Measurements from ENCODE around the gene UBE3D.
"Not testable (repeated sequence)": the region's sequence is repeated elsewhere in the genome, so short reads cannot be mapped to it uniquely, and the experiment has no call there.

The UBE3D gene

DNA sequence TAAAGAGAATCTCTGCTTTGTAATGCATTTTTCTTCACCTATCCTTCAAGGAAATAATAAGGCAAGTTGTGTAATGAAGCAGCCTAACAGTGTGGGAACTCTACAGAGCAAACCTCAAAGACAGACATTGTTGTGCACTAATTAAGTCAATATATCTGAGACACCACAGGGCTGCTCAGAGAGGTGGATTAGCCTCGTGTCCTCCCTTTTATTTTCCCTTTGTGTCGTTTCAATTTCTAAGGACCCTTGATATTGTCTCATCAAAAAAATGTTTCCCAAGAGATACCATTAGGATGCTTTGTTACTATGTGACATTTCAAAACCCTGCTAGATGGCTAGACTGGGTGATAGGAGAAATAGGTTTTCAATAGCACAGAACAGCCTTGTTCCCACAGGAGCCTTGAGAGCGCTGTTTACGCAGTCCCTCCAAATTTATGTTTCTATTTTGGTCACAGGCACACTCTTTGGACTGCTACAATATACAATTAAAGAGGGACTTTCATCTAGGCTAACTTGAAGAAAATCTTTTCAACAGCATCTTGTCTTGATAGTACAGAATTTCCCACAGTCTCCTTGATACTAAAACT is 23.1 kb downstream of the UBE3D start:
- DNase-seq (ENCODE audit: insufficient read length, low spot score) (no peak), FAIRE-seq (no peak)
- TF ChIP-seq, protein P1, sequence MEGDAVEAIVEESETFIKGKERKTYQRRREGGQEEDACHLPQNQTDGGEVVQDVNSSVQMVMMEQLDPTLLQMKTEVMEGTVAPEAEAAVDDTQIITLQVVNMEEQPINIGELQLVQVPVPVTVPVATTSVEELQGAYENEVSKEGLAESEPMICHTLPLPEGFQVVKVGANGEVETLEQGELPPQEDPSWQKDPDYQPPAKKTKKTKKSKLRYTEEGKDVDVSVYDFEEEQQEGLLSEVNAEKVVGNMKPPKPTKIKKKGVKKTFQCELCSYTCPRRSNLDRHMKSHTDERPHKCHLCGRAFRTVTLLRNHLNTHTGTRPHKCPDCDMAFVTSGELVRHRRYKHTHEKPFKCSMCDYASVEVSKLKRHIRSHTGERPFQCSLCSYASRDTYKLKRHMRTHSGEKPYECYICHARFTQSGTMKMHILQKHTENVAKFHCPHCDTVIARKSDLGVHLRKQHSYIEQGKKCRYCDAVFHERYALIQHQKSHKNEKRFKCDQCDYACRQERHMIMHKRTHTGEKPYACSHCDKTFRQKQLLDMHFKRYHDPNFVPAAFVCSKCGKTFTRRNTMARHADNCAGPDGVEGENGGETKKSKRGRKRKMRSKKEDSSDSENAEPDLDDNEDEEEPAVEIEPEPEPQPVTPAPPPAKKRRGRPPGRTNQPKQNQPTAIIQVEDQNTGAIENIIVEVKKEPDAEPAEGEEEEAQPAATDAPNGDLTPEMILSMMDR (IDR thresholded peaks at IDR 0.05; ENCODE audit: insufficient read depth, missing control alignments): no peak

GRCh38 chr6:83038246-83038645 is 27.4 kb downstream of the UBE3D start:
- no peak for FAIRE-seq
- DNase-seq (ENCODE audit: insufficient read length, low spot score): no peak
- TF ChIP-seq, protein P1 (IDR thresholded peaks at IDR 0.05; ENCODE audit: insufficient read depth, missing control alignments): no peak

DNA sequence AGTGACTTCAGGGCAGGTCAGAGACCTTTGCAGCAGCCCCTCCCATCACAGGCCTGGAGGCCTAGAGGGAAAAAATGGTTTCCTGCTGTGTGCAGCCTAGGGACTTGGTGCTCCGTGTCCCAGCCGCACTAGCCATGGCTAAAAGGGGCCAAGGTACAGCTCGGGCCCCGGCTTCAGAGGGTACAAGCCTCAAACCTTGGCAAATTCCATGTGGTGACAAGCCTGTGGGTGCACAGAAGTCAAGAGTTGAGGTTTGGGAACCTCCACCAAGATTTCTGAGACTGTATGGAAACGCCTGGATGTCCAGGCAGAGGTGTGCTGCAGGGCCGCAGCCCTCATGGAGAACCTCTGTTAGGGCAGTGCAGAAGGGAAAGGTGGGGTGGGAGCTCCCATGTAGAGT is 34.0 kb downstream of the UBE3D start:
- no peak for FAIRE-seq
- TF ChIP-seq, protein P1 (IDR thresholded peaks at IDR 0.05; ENCODE audit: insufficient read depth, missing control alignments): no peak
- DNase-seq (ENCODE audit: insufficient read length, low spot score): no peak

- DNase-seq (ENCODE audit: insufficient read length, low spot score): no peak
- TF ChIP-seq, protein P1 (IDR thresholded peaks at IDR 0.05; ENCODE audit: insufficient read depth, missing control alignments): no peak
- no peak for FAIRE-seq
Measured at GRCh38 chr6:83019741-83020140, 45.9 kb downstream of the UBE3D start.

DNA sequence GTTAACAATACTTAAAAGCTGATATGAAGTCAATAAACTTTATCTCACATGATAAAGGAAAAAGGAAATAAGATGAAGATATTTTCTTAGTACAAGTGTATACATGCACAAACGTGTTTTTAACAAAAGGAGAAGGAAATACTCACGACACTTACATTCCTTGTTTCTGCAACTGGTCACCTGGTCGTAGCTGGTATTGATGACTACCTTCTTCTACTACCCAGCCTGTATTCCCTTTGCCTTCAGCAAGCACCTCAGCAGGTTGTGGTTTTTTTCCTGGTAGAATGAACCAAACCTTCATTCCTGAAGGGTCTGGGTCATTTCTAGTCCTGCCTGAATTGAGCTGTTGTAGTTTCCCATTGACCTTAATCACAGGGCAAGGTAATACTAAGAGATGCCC is 54.5 kb downstream of the UBE3D start:
- not testable (repeated sequence) for DNase-seq (ENCODE audit: insufficient read length, low spot score); FAIRE-seq

DNA sequence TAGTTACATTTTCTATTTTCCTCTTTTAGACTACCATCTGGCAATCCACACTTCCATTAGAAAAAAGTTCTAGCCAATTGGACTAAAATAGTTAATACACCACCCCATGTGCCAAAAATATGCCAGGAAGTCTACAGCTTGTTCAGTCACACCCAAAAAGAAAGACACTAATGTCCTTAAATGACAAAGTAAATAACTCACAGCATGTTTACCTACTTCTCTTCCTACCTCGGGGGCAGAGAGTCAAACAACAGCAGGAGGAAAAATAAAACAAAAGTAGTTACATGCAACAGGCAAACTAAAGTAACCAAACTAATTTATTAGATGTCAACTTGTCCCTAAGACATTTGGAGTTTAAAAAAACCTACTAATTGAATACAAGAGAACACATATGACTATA is 57.0 kb downstream of the UBE3D start:
- DNase-seq (ENCODE audit: insufficient read length, low spot score) (no peak), FAIRE-seq (no peak)
- TF ChIP-seq, protein P1 (IDR thresholded peaks at IDR 0.05; ENCODE audit: insufficient read depth, missing control alignments): no peak

DNA sequence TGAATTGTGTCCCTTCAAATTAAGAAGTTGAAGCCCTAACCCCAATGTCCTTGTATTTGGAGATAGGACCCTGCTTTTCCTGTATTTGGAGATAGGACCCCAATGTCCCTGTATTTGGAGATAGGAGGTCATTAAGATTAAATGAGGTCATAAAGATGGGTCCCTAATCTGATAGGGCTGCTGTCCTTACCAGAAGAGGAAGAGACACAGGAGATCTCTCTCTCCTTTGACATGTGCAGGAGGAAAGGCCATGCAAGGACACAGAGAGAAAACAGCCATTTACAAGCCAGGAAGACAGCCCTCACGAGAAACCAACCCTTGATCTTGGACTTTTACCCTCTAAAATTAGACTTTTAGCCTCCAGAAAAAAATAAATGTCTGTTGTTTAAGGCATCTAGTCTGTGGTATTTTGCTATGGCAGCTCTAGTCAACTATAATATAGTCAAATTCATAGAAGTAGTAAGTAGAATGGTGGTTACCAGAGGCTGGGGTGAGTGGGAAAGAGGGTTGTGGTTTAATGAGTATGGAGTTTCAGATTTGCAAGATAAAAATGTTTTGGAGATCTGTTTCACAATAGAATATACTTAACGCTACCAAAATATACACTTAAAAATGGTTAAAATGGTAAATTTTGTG is 59.3 kb downstream of the UBE3D start:
- TF ChIP-seq, protein P1 (IDR thresholded peaks at IDR 0.05; ENCODE audit: insufficient read depth, missing control alignments): no peak
- DNase-seq (ENCODE audit: insufficient read length, low spot score): no peak
- no peak for FAIRE-seq
